Right lung (tissue), 5 donors: Measurements from ENCODE around the gene CNTFR. TPM values are rescaled to one million over a fixed set of nuclear protein-coding genes. Genes with fewer than 3 reads are reported as not detected.
A peak's percentile ranks its signal among the peaks of the same experiment; 100 is the strongest.

Experiments
- DNase-seq, 2 donors: peaks; one replicate each; pipeline ENCODE4 v3.0.0-alpha.2; 2013
- polyA plus RNA-seq, 5 donors: library from polyadenylated mRNA; unstranded; fragments of 120-200 nt; gene quantifications; one replicate each; pipeline versions ENCODE4 v1.2.1 to v1.2.3, GENCODE V29; 2013; ENCODE audit warnings: inconsistent platforms in 1 of 5, low replicate concordance in 1 of 5; ENCODE audit not compliant: insufficient read length in 5 of 5, insufficient read depth in 1 of 5

The CNTFR gene
- polyA plus RNA-seq, 5 donors: 24.2 to 42.1 (median 32.7) TPM

GRCh38 chr9:34575241-34575640, 14.3 kb downstream of the CNTFR start:
- no peak for DNase-seq

GRCh38 chr9:34574571-34574970, 15.0 kb downstream of the CNTFR start:
- DNase-seq: no peak

- DNase-seq: no peak
These were observed 15.8 kb downstream of the CNTFR start for GRCh38 chr9:34573599-34574325.

- no peak for DNase-seq
These were observed 16.9 kb downstream of the CNTFR start for GRCh38 chr9:34572628-34573027.

GRCh38 chr9:34572092-34572491, 17.4 kb downstream of the CNTFR start:
- DNase-seq: no peak

GRCh38 chr9:34571481-34571810, 18.1 kb downstream of the CNTFR start:
- DNase-seq: no peak

- no peak for DNase-seq
These were observed 18.6 kb downstream of the CNTFR start for GRCh38 chr9:34570809-34571480.

- peak in 1 of 2 donors; percentile 68 for DNase-seq
These were observed 19.1 kb downstream of the CNTFR start for GRCh38 chr9:34570376-34570775.

- no peak for DNase-seq
These were observed 20.8 kb downstream of the CNTFR start for GRCh38 chr9:34568774-34569173.

GRCh38 chr9:34568133-34568532, 21.4 kb downstream of the CNTFR start:
- DNase-seq: no peak

GRCh38 chr9:34566972-34567371, 22.6 kb downstream of the CNTFR start:
- no peak for DNase-seq

- no peak for DNase-seq
These were observed 23.2 kb downstream of the CNTFR start for GRCh38 chr9:34566322-34566721.

GRCh38 chr9:34565856-34566255, 23.7 kb downstream of the CNTFR start:
- DNase-seq: no peak

GRCh38 chr9:34564617-34565016, 24.9 kb downstream of the CNTFR start:
- DNase-seq: no peak

- DNase-seq: no peak
These were observed 26.3 kb downstream of the CNTFR start for GRCh38 chr9:34563262-34563661.

- no peak for DNase-seq
These were observed 27.3 kb downstream of the CNTFR start for GRCh38 chr9:34562135-34562745.

GRCh38 chr9:34560599-34561214, 28.8 kb downstream of the CNTFR start:
- no peak for DNase-seq

- no peak for DNase-seq
These were observed 29.7 kb downstream of the CNTFR start for GRCh38 chr9:34559624-34560455.

GRCh38 chr9:34558919-34559623, 30.5 kb downstream of the CNTFR start:
- no peak for DNase-seq

- no peak for DNase-seq
These were observed 31.2 kb downstream of the CNTFR start for GRCh38 chr9:34558364-34558763.
